Fibroblast of skin of scalp (primary cell): Measurements from ENCODE around the gene FOXN3.
"Not testable (repeated sequence)": the region's sequence is repeated elsewhere in the genome, so short reads cannot be mapped to it uniquely, and the experiment has no call there.

Source experiments
- DNase-seq: peaks from one replicate; pipeline ENCODE4 v3.0.0-alpha.2; 2013

FOXN3 gene

DNA sequence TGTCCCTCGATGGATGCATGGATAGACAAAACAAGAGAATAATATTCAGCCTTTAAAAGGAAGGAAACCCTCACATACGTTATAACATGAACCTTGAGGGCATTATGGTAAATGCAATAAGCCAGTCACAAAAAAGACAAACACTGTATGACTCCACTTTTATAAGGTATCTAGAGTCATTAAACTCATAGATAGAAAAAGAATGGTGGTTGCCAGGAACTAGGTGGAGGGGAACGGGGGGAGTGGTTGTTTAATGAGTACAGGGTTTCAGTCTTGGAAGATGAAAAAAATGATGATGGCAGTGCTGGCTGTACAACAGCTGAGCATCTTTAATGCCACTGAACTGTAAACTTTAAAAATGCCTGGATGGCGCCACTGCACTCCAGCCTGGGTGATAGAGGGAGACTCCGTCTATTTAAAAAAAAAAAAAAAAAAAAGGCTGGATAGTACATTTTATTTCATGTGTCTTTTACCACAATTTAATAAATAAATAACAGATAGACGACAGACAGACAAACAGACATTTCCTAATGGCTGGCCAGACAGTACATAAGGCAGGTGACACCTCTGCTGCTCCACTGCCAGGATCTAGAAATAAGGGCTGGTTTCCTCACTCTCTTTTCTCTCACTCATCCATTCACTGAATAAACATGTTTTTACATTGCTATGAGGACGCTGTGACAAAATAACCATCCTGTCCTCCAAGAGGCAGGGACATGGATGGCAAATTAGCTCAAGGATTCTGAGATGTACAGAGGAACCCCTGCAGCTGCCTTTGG is 118.8 kb downstream of the FOXN3 start:
- DNase-seq, result no peak

DNA sequence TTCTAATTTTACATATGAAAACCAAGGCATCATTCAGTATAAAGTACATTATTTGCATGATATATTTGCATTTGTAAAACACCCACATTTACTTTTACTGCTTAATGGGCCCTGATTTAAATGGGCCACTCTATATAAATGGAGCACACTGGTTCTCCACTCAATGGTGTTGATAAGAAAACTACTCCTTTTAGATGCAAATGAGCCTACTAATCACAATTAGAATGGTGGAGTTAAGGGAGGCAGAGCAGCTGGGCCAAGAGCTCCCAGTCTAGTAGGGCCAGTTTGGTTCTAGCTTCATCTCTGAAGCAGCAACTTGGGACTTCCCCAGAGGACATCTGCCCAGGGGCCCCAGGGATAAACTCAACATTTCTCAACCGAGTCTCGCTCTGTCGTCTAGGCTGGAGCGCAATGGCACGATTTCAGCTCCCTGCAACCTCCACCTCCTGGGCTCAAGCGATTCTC is 120.7 kb downstream of the FOXN3 start:
- DNase-seq, result no peak

DNA sequence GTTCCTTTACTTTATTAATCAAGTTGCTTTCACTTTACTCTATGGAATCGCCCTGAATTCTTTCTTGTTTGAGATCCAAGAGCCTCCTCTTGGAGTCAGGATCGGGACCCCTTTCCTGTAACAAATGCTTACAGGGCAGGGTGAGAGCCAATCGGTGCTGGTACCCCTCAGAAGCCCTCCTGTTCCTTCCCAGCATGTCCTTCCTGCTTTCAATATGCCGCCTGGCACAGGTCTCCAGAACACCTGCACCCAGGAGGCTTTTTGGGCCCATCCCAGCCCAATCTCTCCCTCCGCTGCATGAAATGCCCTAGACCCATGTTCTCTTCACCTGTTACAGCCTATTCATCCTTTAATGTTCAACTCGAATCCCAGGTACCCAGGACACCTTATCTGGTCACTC is 122.2 kb downstream of the FOXN3 start:
- DNase-seq, result no peak

DNA sequence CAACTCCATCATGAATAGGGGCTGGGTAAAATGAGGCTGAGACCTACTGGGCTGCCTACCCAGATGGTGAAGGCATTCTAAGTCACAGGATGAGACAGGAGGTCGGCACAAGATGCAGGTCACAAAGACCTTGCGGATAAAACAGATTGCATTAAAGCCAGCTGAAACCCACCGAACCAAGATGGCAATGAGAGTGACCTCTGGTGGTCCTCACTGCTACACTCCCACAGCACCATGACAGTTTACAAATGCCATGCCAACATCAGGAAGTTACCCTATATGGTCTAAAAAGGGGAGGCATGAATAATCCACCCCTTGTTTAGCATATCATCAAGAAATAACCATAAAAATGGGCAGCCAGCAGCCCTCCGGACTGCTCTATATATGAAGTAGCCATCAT is 122.6 kb downstream of the FOXN3 start:
- DNase-seq, result not testable (repeated sequence)

DNA sequence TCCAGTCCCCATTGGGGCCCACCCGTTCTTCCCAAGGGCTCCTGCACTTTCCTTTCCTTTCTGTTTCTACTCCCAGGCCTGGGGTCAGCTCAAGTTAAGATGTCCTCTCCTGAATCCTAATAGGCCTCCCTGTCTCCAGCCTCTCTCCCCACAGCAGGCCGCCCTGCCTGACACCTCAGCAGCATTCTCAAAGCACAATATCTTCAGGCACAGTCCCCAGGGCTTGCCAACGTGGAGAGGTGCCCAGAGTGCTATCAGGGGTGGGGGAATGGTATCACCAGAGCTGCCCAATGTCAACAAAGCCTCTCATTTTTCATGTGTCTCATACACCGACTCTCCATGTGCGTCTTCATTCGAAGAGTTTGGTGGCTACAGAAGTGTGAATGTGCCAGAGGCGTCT is 123.0 kb downstream of the FOXN3 start:
- no peak for DNase-seq

DNA sequence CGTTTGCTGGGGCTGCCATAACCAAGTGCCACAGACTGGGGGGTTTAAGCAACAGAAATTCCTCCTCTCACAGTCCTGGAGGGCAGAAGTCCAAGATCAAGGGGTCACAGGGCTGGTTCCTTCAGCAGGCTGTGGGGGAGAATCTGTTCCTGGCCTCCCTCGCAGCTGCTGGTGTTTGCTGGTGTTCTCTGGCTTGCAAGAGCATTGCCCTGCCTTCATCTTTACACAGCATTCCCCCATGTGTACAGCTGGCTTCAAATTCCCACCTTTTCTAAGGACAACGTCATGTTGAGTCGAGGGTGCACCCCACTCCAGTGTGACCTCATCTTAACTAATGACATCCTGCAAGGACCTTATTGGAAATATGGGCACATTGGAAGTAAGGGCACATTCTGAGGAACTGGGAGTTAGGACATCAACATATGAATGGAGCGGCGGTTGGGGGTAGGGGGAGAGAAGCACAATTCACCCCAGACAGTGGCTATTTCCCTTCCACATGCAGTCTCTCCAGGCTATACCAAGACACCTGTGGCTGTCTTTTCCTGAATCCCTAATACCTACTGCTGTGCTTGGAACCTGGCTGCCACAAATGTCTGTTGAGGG is 123.6 kb downstream of the FOXN3 start:
- no peak for DNase-seq

DNA sequence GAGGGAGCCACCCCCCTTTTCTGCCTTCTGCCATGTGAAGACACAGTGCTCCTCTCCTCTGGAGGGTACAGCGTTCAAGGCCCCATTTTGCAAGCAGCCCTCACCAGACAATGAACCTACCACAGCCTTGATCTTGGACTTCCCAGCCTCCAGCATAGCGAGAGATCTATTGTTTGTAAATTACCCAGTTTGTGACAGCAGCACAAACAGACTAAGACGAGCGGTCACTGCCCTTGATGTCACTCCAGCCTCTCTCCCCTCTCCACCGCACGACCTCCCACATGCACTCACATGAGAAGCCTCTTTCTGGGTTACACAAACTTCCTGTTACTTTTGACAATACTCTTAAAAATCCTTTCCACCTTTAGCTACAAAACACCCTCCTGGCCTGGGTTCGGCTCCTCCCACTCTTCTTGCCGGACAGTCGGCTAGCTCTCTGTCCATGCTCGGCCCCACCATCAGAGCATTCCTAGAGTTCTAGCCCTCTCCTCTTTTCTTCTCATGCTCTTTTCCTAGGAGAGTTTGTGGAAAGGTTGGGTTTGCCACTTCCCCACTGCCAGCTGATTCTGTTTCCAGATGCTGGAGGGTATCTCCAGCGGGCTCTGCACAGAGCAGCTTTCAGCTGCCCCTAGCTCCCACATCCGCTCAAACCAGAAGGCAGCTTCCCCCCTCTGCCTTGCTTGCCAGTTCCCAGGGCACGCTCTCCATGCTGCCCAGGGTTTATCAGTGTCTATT is 124.3 kb downstream of the FOXN3 start:
- DNase-seq, result no peak

DNA sequence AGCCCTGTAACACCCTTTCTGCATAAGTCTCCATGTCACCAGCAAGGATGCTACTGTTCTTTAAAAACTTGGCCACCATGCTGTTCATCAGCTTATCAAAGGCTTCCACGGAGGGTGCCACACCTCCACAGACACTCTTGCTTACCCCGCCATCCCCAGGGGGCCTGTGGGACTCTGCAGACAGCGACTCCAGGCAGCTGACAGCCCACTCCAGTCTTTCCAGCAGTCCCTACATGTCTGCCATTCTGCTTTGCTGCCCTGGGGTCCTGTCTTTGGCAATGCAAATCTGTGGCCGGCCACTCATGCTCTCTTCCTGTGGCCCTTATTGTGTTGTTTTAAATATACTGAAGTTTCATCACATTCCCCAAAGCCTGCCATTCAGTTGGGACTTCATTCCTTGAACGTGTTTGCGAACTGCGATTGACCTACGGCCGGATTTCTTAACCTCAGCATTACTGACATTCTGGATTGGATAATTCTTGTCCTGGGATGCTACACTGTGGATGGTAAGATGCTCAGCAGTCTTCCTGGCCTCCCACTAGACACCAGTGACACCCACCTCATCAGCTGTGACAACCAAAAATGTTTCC is 125.6 kb downstream of the FOXN3 start:
- no peak for DNase-seq

DNA sequence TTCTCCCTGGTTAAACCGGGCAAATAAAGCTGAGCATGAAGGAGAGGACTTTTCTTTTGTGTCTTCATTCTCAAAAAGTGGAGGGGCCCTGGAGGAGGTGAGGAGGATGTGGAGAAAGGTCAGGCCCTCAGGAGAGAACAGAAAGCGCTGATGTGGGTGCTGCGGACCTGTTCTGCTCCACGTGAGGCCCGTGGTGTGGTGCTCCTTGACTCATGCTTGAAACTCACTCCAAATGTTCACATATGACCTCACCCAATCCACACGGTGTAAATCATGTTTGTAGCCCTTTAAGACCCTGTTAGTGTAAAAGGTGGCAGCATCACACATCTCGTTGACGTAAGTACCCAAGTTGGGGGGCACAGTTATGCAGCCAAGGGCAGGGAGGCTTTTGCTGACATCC is 126.2 kb downstream of the FOXN3 start:
- no peak for DNase-seq

DNA sequence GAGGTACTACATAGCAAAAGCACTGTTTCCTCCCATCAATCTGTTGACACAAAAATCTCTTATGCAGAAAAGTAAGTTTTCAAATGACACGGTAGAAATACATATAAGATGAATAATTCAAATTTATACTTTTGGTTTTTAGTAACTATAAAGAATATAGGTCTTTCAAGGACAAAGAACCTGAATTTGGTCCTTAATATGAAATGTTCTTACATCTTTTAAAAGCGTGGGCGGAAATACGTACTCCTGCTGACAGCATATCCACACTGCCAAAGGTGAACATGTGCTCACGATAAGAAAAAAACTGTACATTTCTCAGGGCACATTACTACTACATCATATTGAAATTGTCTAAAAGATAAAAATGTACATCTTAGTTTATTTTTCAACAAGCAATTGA is 127.6 kb downstream of the FOXN3 start:
- no peak for DNase-seq

DNA sequence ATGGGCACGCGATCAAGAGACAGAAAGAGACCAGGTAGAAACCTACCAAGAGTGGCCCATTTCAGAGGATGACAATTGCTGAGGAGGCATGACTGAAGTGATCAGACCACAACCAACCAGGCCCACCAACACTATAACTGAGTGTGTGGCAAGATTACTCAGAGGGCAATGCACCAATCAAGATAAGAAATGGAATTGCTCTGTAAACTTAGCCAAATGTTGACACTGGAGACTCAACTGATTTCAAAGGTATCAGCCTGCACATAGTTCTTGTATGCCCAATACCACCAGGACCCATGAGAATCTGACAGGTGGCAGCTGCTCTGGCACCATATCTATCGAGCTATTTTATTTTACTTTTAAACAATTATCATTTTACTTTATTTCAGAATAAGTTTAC is 128.9 kb downstream of the FOXN3 start:
- no peak for DNase-seq

DNA sequence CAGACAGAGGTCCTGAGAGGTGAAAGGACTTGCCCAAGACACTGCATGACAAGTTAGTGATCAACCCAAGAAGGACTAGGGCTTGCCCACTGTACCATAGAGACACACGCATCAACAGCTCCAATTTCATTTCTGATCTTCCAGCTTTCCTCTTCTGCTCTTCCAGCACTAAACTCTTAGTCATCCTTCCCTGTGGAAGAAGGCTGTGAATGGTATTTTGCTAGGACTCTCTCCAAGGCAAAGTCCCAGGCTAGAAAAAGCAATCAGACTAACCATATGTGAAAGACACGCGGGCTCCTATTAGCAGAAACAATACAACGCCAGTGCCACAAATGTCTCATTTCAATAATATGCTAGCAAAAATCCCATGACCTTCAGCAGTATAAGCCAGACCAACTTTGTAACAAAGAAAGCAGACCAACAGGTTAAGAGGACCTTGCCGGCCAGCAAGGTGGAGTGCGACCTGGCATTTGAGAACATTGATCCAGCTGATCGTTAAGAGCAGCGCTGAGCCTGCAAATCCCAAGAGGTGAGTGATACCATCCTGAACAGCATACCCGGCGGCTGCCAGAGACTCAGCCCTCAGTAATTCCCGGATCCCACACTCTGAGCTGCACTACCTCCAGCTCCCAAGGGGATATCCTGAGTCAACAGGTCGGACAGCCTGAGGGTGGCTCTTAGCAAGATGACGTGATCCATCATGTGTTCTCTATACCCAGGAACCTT is 132.5 kb downstream of the FOXN3 start:
- peak; percentile 81 for DNase-seq

DNA sequence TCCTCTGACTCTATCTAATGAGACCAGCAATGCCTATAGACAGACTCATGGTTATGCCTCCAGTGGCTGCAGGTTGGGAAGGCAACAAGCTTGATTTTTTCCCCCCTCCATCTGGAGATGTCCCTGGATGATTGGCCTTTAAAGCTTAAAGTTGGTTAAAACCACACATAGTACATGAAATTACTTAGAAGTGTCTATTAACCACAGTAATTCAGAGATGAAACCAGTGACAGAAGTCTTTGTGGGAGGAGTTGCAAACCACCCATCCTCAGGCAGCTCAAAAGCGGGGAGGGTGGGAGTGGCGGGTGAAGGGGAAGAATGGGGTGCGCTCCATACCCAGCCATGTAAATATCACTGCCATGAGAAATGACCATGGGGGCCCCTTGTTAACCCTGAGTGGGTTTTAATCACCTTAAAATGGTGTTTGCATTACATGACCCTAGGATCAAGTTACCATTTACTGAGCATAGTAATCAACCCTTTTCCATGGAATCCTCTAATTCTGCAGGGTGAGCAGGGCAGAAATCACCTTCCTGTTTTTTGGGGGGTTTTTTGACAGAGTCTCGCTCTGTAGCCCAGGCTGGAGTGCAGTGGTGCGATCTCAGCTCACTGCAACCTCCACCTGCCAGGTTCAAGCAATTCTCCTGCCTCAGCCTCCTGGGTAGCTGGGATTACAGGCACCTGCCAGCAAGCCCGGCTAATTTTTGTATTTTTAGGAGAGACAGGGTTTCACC is 133.5 kb downstream of the FOXN3 start:
- DNase-seq, result no peak

DNA sequence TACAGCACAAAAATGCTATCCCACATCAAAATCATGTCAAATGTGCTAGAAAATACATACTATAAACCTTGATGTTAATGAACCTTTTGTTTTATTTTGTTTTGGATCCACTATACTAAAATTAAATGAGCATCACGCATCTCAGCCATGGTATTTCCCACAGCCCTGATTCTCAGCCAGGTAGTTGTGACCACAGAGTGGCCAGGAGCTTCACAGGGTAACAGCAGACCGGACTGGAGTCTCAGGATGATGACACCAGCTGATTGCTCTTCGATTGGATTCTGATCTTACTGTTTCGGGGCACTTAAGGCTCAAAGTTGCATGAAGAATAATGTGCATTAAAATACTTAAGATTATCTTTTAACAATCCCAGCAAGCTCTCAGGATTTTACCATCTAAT is 134.8 kb downstream of the FOXN3 start:
- no peak for DNase-seq

DNA sequence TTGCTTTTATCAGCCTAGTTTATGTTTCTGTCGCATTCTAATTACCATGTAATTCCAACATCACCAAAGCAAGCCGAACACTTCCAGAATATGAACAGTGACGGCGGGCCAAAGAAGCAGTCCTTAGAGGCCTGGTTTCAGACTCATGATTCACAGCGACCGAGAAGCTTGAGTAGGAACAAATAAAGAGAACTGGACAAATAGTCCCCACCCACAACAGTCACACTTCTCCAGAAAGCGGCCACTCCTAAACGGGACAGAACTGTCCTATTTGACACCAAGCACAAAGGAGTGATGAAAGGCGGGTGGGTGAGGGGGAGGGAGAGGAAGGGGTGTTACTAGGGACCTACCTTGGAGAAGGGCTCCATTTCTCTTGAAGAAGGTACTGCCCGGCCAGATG is 136.4 kb downstream of the FOXN3 start:
- no peak for DNase-seq

DNA sequence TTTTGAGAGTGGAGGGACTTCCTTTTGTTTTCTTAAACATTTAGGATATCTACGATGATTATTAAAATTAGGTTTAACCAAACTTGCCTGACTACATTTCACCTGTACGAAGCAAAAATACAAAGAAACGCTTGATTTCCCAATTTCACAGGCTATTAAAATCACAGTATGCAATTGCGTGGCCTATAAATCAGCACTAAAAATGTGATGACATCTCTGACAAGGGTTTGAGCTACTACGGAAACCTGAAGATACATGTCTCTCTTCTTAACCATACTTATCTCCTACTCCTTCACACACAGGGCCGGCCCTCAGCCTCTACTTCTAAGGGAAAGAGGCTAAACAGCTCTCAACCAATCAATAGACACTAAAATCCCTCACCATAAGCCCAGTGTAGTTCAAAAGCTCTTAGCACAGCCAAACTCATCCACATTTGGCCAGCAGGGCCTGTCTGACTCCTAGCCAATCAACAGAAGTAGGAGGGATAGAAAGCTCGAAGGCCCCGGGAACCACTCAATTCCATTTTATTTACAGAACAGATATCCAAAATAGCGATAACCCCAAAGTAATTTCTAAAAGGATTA is 137.3 kb downstream of the FOXN3 start:
- no peak for DNase-seq

DNA sequence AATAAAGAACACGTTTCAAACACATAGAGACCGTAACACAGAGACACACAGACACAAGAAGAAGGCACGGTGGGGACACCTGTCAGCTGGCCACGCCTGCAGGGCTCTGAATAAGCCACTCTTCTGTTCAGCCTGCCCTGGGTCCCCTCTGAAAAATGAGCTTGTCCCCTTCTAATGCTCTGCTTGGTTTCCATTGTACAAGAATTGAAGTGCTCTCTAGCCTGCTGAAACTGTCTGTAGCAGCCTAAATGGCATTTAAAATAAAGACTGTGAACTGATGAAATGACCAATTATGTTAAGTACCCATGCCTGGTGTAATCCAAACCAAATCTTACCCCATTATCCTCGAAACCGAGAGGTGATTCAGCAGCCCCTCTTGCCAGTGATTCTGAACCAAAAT is 139.8 kb downstream of the FOXN3 start:
- DNase-seq, result no peak

DNA sequence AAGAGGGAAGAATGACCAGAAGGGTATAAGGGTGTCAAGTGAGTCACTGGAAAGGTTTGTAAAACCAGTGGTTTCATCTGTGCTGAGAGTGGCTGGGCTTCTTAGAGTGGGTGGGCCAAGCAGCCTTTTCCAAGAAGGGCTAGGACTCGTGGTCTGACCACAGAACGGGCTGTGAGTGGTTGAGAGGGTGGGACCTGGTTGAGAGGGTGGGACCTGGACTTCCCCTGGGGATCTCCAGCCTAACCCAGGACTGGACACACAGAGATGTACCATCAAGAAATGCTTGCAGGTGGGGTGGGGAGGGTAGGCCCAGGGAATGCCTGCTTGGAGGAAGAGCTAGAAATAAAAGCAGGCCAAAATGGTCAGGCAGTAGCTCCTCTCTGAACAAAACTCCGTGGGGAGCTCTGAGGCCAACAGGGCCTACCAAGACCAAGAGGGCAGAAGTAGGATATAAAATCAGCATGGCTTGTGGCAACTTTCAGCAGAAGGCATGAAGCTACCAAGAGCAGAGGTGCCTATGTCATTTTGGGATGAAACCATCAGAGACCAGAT is 140.5 kb downstream of the FOXN3 start:
- DNase-seq, result peak; percentile 52

DNA sequence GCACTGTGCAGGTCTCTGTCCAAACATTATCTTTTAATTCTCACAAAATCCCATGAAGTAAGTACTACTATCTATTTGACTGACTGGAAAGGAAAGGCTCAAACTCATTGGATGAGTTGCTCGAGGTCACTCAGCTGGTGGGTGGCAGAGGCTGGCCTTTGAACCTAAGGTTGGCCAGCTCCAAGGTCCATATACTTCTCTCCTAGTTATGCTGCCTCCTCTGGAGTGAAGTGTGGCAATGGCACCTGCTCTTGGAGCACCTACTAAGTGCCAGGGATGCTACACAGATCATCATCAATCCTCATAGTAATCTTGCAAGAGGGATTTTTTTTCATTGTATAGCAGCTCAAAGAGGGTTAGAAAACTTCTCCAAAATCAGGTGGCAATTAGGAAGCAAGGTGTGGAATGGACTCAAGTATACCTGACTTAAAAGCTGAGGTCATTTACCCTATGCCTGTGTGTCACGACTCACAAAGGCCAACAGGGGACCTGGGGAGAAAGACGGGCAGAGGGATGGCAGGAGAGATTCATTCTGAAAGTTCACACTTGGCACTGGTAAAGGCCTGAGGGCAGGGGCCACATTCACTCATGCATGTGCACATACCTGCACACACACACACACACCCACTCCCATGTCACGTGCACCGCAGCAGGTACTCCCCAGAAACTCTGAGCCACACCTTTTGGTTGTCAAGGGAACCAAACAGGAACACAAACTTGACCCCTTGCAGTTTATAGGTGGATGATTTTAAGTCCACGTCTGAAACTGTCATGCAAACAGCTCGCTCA is 146.4 kb downstream of the FOXN3 start:
- DNase-seq, result no peak

DNA sequence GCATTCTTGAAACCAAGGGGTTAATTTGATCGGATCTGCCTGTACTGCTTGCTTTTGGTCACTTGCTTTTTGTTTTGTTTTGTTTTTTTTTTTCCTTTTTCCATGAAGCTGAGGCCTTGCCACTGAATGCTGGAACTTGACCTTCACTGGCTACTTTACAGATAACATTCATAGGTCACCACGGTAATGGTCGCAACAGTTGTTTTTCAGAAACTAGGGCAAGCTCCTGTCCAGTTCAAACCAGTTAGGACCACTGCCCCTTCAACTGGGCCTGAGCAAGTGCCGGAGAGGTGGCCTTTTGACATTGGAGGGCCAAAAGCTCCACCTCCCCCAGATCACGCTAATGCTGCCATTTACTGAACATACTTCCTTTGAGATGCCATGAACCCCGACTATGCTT is 147.6 kb downstream of the FOXN3 start:
- DNase-seq, result no peak
